Urinary bladder (tissue), 4 donors: ENCODE data around the gene ZFR. TPM values are rescaled to one million over a fixed set of nuclear protein-coding genes. Genes with fewer than 3 reads are reported as not detected.
"Not testable (repeated sequence)": the region's sequence is repeated elsewhere in the genome, so short reads cannot be mapped to it uniquely, and the experiment has no call there.

Experiments
- DNase-seq: peaks from one replicate; pipeline ENCODE4 v3.0.0-alpha.2; 2015; ENCODE audit errors: extremely low spot score
- H3K27ac ChIP-seq: one replicate; pipeline ENCODE4 v1.5.1; 2013; ENCODE audit warnings: low read depth, mild to moderate bottlenecking, moderate library complexity
- H3K36me3 ChIP-seq: one replicate; pipeline ENCODE4 v1.6.1; 2013; ENCODE audit warnings: mild to moderate bottlenecking, moderate library complexity; ENCODE audit not compliant: insufficient read depth
- H3K4me1 ChIP-seq: one replicate; pipeline ENCODE4 v1.6.1; 2013; ENCODE audit warnings: mild to moderate bottlenecking, moderate library complexity; ENCODE audit not compliant: insufficient read depth
- H3K4me3 ChIP-seq: one replicate; pipeline ENCODE4 v1.5.1; 2013; ENCODE audit warnings: low read depth, low read length
- WGBS: extraction: QIAGEN DNeasy Blood & Tissue Kit; methylation state at CpG from one replicate; pipeline ENCODE4 v1.1.7; 2013; 5-methylcytosine and 5-hydroxymethylcytosine counted together
- polyA plus RNA-seq: library from polyadenylated mRNA; stranded (reverse); fragments of 200-250 nt; gene quantifications from one replicate; pipeline ENCODE4 v1.2.3, GENCODE V29; 2013
- total RNA-seq: library from RNA; depleted of rRNA; stranded (reverse); fragments of >200 nt; gene quantifications from one replicate; pipeline ENCODE4 v1.2.3, GENCODE V29; 2014
- donor health status: healthy with polysubstance abuse.
- donor health status: healthy.

The ZFR gene
- total and polyA plus RNA-seq, 2 donors = 57.2 to 117 TPM

GRCh38 chr5:32326216-32326772 lies 118.2 kb downstream of the ZFR start:
- WGBS = 88% methylated on average over 3 of the region's 3 CpGs
- no peaks in the 10 kb centered on the region for H3K4me1 ChIP-seq
- no peak overlapping the region for H3K27ac ChIP-seq
- DNase-seq = no peak
- no peaks in the 10 kb centered on the region for H3K36me3 ChIP-seq
- no peak overlapping the region for H3K4me3 ChIP-seq

DNA sequence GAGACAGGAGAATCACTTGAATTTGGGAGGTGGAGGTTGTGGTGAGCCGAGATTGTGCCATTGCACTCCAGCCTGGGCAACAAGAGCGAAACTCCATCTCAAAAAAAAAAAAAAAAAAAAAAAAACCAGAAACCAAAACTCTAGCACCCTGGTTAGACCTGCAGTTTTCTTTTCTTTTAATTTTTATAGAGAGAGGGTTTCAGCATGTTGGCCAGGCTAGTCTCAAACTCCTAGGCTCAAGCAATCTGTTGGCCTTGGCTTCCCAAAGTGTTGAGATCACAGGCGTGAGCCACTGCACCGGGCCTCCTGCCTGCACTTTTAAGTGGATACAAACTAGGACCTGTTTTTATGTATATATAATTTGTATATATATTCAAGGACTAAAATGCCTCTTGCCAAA lies 118.9 kb downstream of the ZFR start:
- DNase-seq = no peak
- Histone ChIP-seq H3K4me1 (no peaks in the 10 kb centered on the region), H3K27ac (no peak overlapping the region), H3K36me3 (no peaks in the 10 kb centered on the region), H3K4me3 (no peak overlapping the region)
- WGBS = 92% methylated on average over 4 of the region's 4 CpGs

DNA sequence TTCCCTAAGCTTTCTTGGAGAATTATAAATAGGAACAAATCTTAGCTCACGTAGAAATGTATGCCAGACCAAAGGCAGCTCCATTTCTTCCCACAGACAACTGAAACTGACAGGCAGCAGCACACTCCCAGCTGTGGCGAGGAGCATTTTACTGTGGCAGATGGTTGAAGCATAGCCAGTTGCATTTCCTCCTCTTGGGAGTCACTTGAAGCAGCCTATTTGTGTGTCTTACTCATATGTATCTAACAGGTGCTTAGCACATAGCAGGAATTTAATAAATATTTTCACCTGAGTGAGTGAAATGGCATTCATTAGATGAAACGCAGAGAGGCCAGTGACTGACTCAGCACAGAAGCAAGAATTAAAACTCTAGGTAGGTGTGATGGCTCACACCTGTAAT lies 119.5 kb downstream of the ZFR start:
- no peak overlapping the region for H3K27ac ChIP-seq

DNA sequence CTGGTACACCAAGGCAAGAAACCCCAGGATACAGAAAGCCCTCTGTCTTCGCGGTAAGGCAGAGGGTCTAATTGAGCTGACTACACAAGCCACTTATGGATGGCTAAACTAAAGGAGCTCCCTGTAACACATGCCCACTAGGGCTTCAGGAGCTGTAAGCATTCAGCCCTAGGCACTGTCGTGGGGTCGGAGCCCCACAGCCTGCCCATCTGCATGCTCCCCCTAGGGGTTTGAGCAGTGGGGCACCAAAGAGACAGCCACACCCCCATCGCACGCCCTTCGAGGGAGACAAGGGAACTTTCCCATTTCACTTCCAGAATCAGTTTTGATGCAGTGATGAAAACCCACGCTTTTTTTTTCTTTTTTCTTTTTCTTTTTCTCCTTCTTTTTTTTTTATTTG lies 120.8 kb downstream of the ZFR start:
- 78% methylated on average over 8 of the region's 8 CpGs for WGBS
- no peak for DNase-seq
- no peaks in the 10 kb centered on the region for H3K4me1 ChIP-seq
- no peak overlapping the region for H3K4me3 ChIP-seq
- no peaks in the 10 kb centered on the region for H3K36me3 ChIP-seq
- H3K27ac ChIP-seq = no peak overlapping the region

More for the DNA sequence above, 119.5 kb downstream of the ZFR start:
- Histone ChIP-seq H3K4me1 (no peaks in the 10 kb centered on the region), H3K36me3 (no peaks in the 10 kb centered on the region), H3K4me3 (no peak overlapping the region)
- DNase-seq = no peak
- 59% methylated on average over 3 of the region's 3 CpGs for WGBS

- DNase-seq = no peak
- no peak overlapping the region for H3K27ac ChIP-seq
- H3K4me1 ChIP-seq = no peaks in the 10 kb centered on the region
- no peak overlapping the region for H3K4me3 ChIP-seq
- 94% methylated on average over 12 of the region's 12 CpGs for WGBS
- H3K36me3 ChIP-seq = no peaks in the 10 kb centered on the region
Observed at GRCh38 chr5:32322882-32323281, 121.7 kb downstream of the ZFR start.

- not testable (repeated sequence) for DNase-seq
Observed at GRCh38 chr5:32321787-32322186, 122.8 kb downstream of the ZFR start.

DNA sequence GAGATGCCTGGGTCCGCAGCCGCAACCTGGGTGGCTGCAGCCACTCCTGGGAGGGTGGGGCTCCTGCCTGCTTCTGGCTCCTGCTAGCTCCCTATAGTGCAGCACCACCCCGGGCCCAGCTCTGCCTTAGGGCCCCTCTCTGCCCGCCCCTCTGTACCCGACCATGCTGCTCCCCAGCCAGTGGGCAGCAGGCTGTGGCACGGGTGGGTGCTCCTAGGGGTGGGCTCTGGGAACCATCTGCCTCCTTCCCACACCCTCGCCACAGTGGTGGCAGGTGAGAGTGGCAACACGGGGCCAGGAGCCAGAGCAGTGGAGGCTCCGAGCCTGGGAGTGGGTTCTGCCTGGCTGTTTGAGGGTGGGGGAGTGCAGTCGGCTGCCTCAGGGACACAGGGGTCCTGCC lies 124.0 kb downstream of the ZFR start:
- DNase-seq = no peak

More at GRCh38 chr5:32321787-32322186, 122.8 kb downstream of the ZFR start:
- not testable (repeated sequence) for H3K4me3 ChIP-seq, H3K27ac ChIP-seq, H3K36me3 ChIP-seq, H3K4me1 ChIP-seq
- WGBS = 88% methylated on average over 2 of the region's 2 CpGs

GRCh38 chr5:32319926-32320543 lies 124.5 kb downstream of the ZFR start:
- no peaks in the 10 kb centered on the region for H3K4me1 ChIP-seq
- H3K27ac ChIP-seq = no peak overlapping the region
- H3K36me3 ChIP-seq = no peaks in the 10 kb centered on the region
- 71% methylated on average over 7 of the region's 7 CpGs for WGBS
- DNase-seq = no peak
- no peak overlapping the region for H3K4me3 ChIP-seq

More for the DNA sequence above, 124.0 kb downstream of the ZFR start:
- no peak overlapping the region for H3K4me3 ChIP-seq
- WGBS = 86% methylated on average over 10 of the region's 10 CpGs
- H3K4me1 ChIP-seq = no peaks in the 10 kb centered on the region
- H3K27ac ChIP-seq = no peak overlapping the region
- no peaks in the 10 kb centered on the region for H3K36me3 ChIP-seq

GRCh38 chr5:32319392-32319791 lies 125.1 kb downstream of the ZFR start:
- 69% methylated on average over 7 of the region's 7 CpGs for WGBS
- H3K4me1 ChIP-seq = no peaks in the 10 kb centered on the region
- no peak overlapping the region for H3K27ac ChIP-seq
- H3K4me3 ChIP-seq = no peak overlapping the region
- no peak for DNase-seq
- H3K36me3 ChIP-seq = no peaks in the 10 kb centered on the region

DNA sequence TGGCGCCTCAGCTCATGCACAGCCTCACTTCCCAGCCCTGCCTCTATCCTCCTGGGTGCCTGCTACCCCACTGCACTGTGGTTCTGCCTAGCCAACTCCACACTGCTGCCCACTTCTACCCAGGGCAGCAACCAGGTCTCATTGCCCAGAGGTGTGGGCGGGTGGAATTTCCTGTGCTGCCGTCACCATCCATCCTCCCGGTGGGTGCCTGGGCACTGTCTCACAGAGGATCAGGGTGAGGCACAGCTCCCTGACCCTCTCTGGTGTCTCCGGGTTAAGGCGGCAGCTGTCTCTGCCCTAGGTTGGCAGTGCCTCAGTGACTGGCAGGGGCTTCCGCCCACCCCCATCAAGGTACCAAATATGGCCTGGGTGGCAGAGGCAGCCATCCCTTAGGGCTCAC lies 127.5 kb downstream of the ZFR start:
- Histone ChIP-seq H3K27ac (no peak overlapping the region), H3K4me3 (no peak overlapping the region), H3K4me1 (no peaks in the 10 kb centered on the region), H3K36me3 (no peaks in the 10 kb centered on the region)
- WGBS = 85% methylated on average over 7 of the region's 7 CpGs
- no peak for DNase-seq

GRCh38 chr5:32315221-32316014 lies 129.1 kb downstream of the ZFR start:
- Histone ChIP-seq H3K27ac (no peak overlapping the region), H3K36me3 (no peaks in the 10 kb centered on the region), H3K4me1 (peaks cover 2% of the 10 kb centered on the region), H3K4me3 (no peak overlapping the region)
- no peak for DNase-seq
- WGBS = 82% methylated on average over 8 of the region's 8 CpGs

DNA sequence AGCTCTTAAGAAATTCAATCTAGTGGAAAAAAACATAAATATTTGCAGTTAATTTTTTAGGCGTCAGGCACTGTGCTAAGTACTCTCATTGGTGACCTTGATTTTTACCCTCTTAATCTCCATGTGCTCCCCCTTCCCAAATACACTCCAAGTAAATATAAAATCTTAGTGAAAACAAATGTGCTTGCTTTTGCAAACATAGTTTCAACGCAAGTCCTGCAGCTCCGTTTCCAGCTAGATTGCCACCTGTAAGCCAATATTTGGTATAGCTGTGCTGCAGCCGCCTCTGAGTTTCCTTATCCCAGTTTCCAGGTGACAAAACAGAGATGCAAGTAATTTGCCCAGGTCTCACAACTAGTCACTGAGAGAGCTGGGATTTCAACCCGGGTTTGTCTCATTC lies 129.9 kb downstream of the ZFR start:
- Histone ChIP-seq H3K36me3 (no peaks in the 10 kb centered on the region), H3K27ac (no peak overlapping the region)
- WGBS = 78% methylated on average over 5 of the region's 5 CpGs

DNA sequence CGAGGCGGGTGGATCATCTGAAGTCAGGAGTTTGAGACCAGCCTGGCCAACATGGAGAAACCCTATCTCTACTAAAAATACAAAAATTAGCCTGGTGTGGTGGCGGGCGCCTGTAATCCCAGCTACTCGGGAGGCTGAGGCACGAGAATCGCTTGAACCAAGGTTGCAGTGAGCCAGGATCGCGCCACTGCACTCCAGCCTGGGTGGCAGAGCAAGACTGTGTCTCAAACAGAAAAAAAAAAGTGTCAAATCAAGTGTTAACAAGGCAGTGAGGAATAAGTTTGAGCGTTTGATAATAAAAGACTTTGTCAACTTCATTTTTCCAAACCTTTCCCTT lies 130.4 kb downstream of the ZFR start:
- not testable (repeated sequence) for H3K4me3 ChIP-seq, H3K27ac ChIP-seq, H3K4me1 ChIP-seq, H3K36me3 ChIP-seq, DNase-seq
- WGBS = 85% methylated on average over 10 of the region's 10 CpGs

More for the DNA sequence above, 129.9 kb downstream of the ZFR start:
- Histone ChIP-seq H3K4me3 (no peak overlapping the region), H3K4me1 (peaks cover 2% of the 10 kb centered on the region)
- no peak for DNase-seq
